GM20000 (cell line): ENCODE data around the gene RFX8.

ENCODE experiments used
- DNase-seq: peaks from one replicate; pipeline ENCODE4 v3.0.0; 2012; ENCODE audit warnings: low spot score
- TF ChIP-seq, protein P1 (sequence below): IDR thresholded peaks from 2 replicates; pipeline ENCODE4 v1.5.1; 2012; ENCODE audit warnings: mild to moderate bottlenecking, control low read depth; ENCODE audit errors: extremely low read depth, missing control alignments

Gene RFX8

DNA sequence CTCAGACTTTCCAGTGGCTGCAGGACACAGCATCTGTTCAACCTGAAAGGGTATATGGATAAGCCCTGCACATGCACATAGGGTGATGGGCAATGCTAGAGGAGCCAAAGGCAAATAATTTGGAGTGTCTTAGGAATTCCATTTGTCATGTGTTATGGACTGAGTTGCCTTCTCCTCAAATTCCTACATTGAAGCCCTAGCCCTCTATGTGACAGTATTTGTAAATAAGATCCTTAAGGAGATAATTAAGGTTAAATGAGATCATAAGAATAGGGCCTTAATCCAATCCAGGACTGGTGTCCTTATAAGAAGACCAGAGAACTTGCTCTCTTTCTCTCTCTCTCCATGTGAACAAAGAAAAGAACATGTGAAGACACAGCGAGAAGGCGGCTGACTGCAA lies 44.8 kb downstream of the RFX8 start:
- TF ChIP-seq, protein P1, sequence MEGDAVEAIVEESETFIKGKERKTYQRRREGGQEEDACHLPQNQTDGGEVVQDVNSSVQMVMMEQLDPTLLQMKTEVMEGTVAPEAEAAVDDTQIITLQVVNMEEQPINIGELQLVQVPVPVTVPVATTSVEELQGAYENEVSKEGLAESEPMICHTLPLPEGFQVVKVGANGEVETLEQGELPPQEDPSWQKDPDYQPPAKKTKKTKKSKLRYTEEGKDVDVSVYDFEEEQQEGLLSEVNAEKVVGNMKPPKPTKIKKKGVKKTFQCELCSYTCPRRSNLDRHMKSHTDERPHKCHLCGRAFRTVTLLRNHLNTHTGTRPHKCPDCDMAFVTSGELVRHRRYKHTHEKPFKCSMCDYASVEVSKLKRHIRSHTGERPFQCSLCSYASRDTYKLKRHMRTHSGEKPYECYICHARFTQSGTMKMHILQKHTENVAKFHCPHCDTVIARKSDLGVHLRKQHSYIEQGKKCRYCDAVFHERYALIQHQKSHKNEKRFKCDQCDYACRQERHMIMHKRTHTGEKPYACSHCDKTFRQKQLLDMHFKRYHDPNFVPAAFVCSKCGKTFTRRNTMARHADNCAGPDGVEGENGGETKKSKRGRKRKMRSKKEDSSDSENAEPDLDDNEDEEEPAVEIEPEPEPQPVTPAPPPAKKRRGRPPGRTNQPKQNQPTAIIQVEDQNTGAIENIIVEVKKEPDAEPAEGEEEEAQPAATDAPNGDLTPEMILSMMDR, result no peak
- no peak for DNase-seq

DNA sequence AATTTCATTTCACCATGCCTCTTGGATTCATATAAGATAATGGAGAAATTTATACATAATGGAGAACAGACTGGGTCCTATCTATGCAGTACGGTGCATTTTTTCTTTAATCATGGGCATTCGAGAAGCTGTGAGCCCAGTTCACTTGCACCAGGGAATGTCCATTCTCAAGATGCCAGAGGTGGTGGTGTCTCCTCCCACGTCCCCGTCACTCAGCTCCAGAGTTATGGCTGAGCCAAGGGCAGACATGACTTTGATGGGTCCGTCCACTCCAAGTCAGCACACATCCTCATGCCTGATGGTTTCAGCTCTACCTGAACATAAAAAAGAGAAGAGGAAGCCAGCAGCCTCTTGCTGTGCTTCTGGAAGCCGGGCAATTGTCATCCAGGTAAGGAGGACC lies 45.5 kb downstream of the RFX8 start:
- DNase-seq, result no peak
- TF ChIP-seq, protein P1, result no peak

DNA sequence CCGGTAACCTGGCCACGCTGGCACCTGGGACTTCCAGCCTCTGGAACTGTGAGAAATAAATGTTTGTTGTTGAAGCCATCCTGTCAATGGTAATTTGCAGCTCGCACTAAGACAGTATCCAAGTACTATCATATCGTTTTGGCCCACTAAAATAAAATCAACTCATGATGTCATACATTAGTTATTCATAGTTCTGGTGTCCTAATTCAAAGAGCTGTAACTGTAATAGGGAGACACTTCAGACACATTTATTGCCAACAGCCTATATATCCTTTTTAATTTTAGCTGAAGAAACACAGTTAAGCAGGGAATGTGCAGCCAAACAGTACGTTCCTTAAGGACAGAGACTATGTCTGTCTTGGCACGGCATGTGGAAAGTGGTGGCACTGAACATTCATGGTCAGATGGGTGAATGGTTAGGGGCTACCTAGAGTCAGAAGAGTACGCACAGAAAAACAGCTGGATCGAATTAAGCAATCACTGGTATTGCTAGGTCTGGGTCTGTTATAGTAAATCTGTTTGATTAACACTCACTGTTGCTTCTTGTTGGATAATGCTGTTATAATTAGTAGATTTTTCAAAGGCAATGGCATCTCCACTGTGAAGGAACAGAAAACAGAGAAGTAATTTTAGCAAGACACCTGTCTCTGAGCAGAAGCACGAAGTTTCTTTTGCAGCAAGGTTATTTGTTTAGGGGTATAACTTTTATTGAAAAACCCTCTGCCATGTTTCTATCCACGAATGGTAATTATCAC lies 46.3 kb downstream of the RFX8 start:
- no peak for DNase-seq
- TF ChIP-seq, protein P1, result no peak

DNA sequence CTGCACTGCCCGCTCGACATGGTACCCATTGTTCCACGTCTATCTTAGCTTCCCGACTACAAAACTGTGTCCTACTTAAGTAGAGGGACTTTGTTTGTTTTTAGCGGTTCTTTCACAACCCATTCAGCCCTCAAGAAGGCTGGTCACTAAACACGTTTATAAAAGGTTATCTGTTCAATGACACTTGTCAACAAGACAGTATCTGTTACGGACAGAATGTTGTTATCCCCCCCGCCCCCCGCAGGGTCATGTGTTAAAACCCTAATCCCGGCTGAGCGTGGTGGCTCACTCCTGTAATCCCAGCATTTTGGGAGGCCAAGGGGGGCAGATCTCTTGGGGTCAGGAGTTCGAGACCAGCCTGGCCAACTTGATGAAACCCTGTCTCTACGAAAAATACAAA lies 47.2 kb downstream of the RFX8 start:
- no peak for DNase-seq
- TF ChIP-seq, protein P1, result no peak

DNA sequence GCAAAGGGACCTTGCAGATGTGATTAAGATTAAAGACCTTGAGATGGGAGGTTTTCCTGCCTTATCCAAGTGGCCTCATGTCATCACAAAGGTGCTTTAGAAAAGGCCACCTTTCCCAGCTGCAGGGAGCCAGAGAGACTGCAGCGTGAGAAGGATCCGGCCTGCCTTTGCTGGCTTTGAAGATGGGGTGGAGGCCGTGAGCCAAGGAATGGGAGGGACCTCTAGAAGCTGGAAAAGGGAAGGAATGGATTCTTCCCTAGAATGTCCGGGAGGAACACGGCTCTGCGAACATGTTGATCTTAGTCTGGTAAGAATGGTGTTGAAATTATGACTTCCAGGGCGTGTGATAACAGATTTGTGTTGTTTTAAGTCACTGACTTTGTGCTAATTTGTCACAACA lies 47.7 kb downstream of the RFX8 start:
- TF ChIP-seq, protein P1, result no peak

DNA sequence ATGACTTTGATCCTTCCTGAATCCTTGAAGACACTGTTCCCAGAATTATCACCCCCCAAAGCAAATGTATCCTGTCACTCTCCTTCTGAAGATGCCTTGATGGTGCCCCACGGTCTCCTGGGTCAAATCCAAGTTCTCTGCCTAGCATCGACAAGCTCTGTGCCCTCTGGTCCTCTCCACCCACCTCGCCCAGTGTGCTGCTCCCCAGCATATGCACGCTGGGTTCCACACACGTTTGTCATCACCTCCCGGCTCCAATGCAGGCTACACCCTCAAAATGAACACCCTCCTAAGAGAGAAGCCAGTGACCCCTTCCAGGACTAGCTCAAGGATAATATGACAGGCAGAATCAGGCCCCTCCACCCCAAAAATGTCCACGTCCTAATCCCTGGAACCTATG lies 48.1 kb downstream of the RFX8 start:
- no peak for DNase-seq
- TF ChIP-seq, protein P1, result no peak

More for the DNA sequence above, 47.7 kb downstream of the RFX8 start:
- no peak for DNase-seq

DNA sequence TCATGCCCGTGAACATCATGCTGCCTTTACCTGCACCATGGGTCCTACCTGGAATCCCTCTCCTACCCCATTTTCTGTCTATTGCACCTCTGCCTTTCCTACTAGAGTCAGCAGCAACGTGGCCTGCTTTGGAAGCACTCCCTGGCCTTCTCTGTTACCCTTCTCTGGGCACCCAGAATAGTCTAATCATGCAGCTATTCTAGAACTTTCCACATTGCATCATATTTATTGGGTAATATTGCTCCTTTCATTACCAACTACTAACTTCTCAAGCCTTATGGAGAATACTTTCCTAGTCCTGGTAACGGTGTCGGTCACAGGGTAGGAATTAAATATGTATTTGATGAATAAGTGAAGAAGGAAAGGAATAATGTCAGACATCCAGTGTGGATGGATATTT lies 54.3 kb downstream of the RFX8 start:
- no peak for DNase-seq
- TF ChIP-seq, protein P1, result no peak
